HG03342 (cell line): ENCODE results near the gene NAALADL2.
"Not testable (repeated sequence)": the region's sequence is repeated elsewhere in the genome, so short reads cannot be mapped to it uniquely, and the experiment has no call there.

Experiments
- ATAC-seq: cut with Tn5 transposase; IDR thresholded peaks from one replicate; pipeline ENCODE4 v1.9.1; 2021; ENCODE audit warnings: mild to moderate bottlenecking, moderate library complexity; ENCODE audit not compliant: unreplicated experiment

Gene NAALADL2

GRCh38 chr3:175066617-175067415 is 207.7 kb downstream of the NAALADL2 start:
- ATAC-seq: no peak

- ATAC-seq: no peak
Measured at GRCh38 chr3:175068587-175068986, 209.5 kb downstream of the NAALADL2 start.

GRCh38 chr3:175070946-175071345 is 211.8 kb downstream of the NAALADL2 start:
- ATAC-seq: no peak

- ATAC-seq: no peak
Measured at GRCh38 chr3:175073219-175073905, 214.2 kb downstream of the NAALADL2 start.

- no peak for ATAC-seq
Measured at GRCh38 chr3:175075269-175075668, 216.1 kb downstream of the NAALADL2 start.

GRCh38 chr3:175077216-175077615 is 218.1 kb downstream of the NAALADL2 start:
- ATAC-seq: no peak

GRCh38 chr3:175082631-175083030 is 223.5 kb downstream of the NAALADL2 start:
- ATAC-seq: no peak

- not testable (repeated sequence) for ATAC-seq
Measured at GRCh38 chr3:175087128-175087527, 228.0 kb downstream of the NAALADL2 start.

GRCh38 chr3:175088766-175089380 is 229.7 kb downstream of the NAALADL2 start:
- ATAC-seq: no peak

- no peak for ATAC-seq
Measured at GRCh38 chr3:175091426-175092114, 232.4 kb downstream of the NAALADL2 start.

GRCh38 chr3:175093748-175094147 is 234.6 kb downstream of the NAALADL2 start:
- ATAC-seq: no peak

GRCh38 chr3:175094344-175094743 is 235.2 kb downstream of the NAALADL2 start:
- ATAC-seq: no peak

GRCh38 chr3:175098644-175099043 is 239.5 kb downstream of the NAALADL2 start:
- ATAC-seq: no peak

- no peak for ATAC-seq
Measured at GRCh38 chr3:175102161-175102560, 243.0 kb downstream of the NAALADL2 start.

- ATAC-seq: no peak
Measured at GRCh38 chr3:175103298-175103697, 244.2 kb downstream of the NAALADL2 start.

- no peak for ATAC-seq
Measured at GRCh38 chr3:175105066-175105465, 245.9 kb downstream of the NAALADL2 start.

- ATAC-seq: no peak
Measured at GRCh38 chr3:175107231-175107630, 248.1 kb downstream of the NAALADL2 start.

GRCh38 chr3:175107995-175108394 is 248.9 kb downstream of the NAALADL2 start:
- ATAC-seq: no peak

GRCh38 chr3:175108613-175109151 is 249.5 kb downstream of the NAALADL2 start:
- ATAC-seq: no peak

- no peak for ATAC-seq
Measured at GRCh38 chr3:175111036-175111435, 251.9 kb downstream of the NAALADL2 start.

- no peak for ATAC-seq
Measured at GRCh38 chr3:175118382-175118941, 259.3 kb downstream of the NAALADL2 start.
